K562 (cell line): Measurements from ENCODE around the gene TFEB. TPM values are rescaled to one million over a fixed set of nuclear protein-coding genes. Genes with fewer than 3 reads are reported as not detected.

ENCODE experiments used
- ATAC-seq: fragments of 200-7000 bp; cut with Tn5 transposase; 3 replicates; pipeline ENCODE4 v1.9.1; 2020; ENCODE audit warnings: moderate library complexity
- BruUV-seq: library from RNA; stranded (reverse); fragments of 400-500 nt; replicated peaks from 2 replicates; lab custom pipeline; 2021; lab: Mats Ljungman, UMichigan
- CTCF ChIA-PET: fragments of 300-600 bp; formaldehyde crosslinking; extraction: SDS; loops from one replicate; lab custom pipeline; 2021; ENCODE audit warnings: low intra/inter-chr PET ratio; lab: Yijun Ruan, JAX
- POLR2A ChIA-PET: fragments of 300-600, 350-650 bp; sonication (Branson Sonifier 250); formaldehyde crosslinking; extraction: SDS; loops from one replicate; lab custom pipeline; 2021; ENCODE audit warnings: antibody characterized with exemption, inconsistent platforms; lab: Yijun Ruan, JAX
- DNase-seq, 4 experiments: peaks; one replicate each; pipeline versions ENCODE4 v3.0.0 to v3.0.0-alpha.2; 2011 to 2018; ENCODE audit warnings: low spot score in 3 of 4, mixed read lengths in 3 of 4; ENCODE audit errors: extremely low read depth in 1 of 4
- FAIRE-seq: peaks from 2 replicates; lab custom pipeline; 2011; peaks lifted over from hg19 to GRCh38; lab: Jason Lieb, UNC
- H2AFZ ChIP-seq: 2 replicates; pipeline ENCODE4 v1.6.0; 2011; ENCODE audit warnings: low read depth, low read length, control low read depth, inconsistent platforms
- H3K27ac ChIP-seq: fragments of 200-600 bp; 3 replicates; pipeline ENCODE4 v1.8.0; 2011; ENCODE audit warnings: low read depth, mild to moderate bottlenecking, control low read depth, inconsistent platforms, low read length, moderate library complexity, mixed read lengths; ENCODE audit errors: extremely low read depth
- H3K27me3 ChIP-seq, 2 experiments: fragments of 300-600 bp in 1 of 2; 2 replicates in 1 of 2; 3 replicates in 1 of 2; pipeline versions ENCODE4 v1.6.0 to v1.8.0; 2011; ENCODE audit warnings: inconsistent platforms in 2 of 2, low read length in 2 of 2, mild to moderate bottlenecking in 1 of 2, mixed read lengths in 1 of 2, moderate library complexity in 1 of 2; ENCODE audit not compliant: control insufficient read depth in 2 of 2, insufficient read depth in 2 of 2
- H3K36me3 ChIP-seq: fragments of 300-600 bp; 3 replicates; pipeline ENCODE4 v1.8.0; 2011; ENCODE audit warnings: mild to moderate bottlenecking, low read length, inconsistent platforms; ENCODE audit not compliant: control insufficient read depth, insufficient read depth
- H3K4me1 ChIP-seq, 2 experiments: fragments of 200-600 bp in 1 of 2; replicated peaks in 1 of 2; 2 replicates in 1 of 2; 3 replicates in 1 of 2; pipeline versions ENCODE4 v1.5.1 to v1.8.0; 2011; ENCODE audit warnings: inconsistent platforms in 2 of 2, low read length in 2 of 2, mild to moderate bottlenecking in 1 of 2, mixed read lengths in 1 of 2, moderate library complexity in 1 of 2; ENCODE audit not compliant: control insufficient read depth in 2 of 2, insufficient read depth in 2 of 2
- H3K4me2 ChIP-seq: 2 replicates; pipeline ENCODE4 v1.6.1; 2011; ENCODE audit warnings: low read length, control low read depth, inconsistent platforms, mixed read lengths; ENCODE audit not compliant: insufficient read depth
- H3K4me3 ChIP-seq: fragments of 200-600 bp; sonication (generic), shearing (Covaris generic); 2 replicates; pipeline ENCODE4 v1.5.1; 2016; ENCODE audit warnings: control low read depth, inconsistent platforms
- H3K79me2 ChIP-seq: fragments of 200-600 bp; 3 replicates; pipeline ENCODE4 v1.8.0; 2011; ENCODE audit warnings: low read length, inconsistent platforms; ENCODE audit not compliant: control insufficient read depth, insufficient read depth
- H3K9ac ChIP-seq, 2 experiments: 2 replicates each; pipeline versions ENCODE4 v1.6.0 to v1.6.1; 2011; ENCODE audit warnings: low read depth in 2 of 2, low read length in 2 of 2, control low read depth in 1 of 2, inconsistent platforms in 1 of 2, mild to moderate bottlenecking in 1 of 2, mixed read lengths in 1 of 2; ENCODE audit not compliant: insufficient read depth in 1 of 2
- H3K9me1 ChIP-seq: one replicate; pipeline ENCODE4 v1.6.0; 2011; ENCODE audit warnings: inconsistent platforms, mild to moderate bottlenecking, low read length, moderate library complexity; ENCODE audit not compliant: control insufficient read depth, insufficient read depth
- H3K9me3 ChIP-seq: replicated peaks from 2 replicates; pipeline ENCODE4 v1.5.1; 2011; ENCODE audit warnings: low read depth, low read length, inconsistent platforms; ENCODE audit not compliant: control insufficient read depth, insufficient read depth
- H4K20me1 ChIP-seq: replicated peaks from 2 replicates; pipeline ENCODE4 v1.6.1; 2011; ENCODE audit warnings: low read length, inconsistent platforms, mixed read lengths; ENCODE audit not compliant: control insufficient read depth, insufficient read depth
- BCOR ChIP-seq: fragments of 450-650 bp; IDR thresholded peaks from 2 replicates; pipeline ENCODE4 v1.6.1; 2016
- CAMTA2 ChIP-seq: fragments of 250-450 bp; sonication (Bioruptor Pico); conservative IDR thresholded peaks from 2 replicates; pipeline ENCODE4 v1.5.1; 2022
- CBFA2T2 ChIP-seq: fragments of 450-650 bp; conservative IDR thresholded peaks from 2 replicates; pipeline ENCODE4 v1.6.1; 2017; ENCODE audit warnings: mild to moderate bottlenecking
- CREM ChIP-seq: IDR thresholded peaks from 2 replicates; pipeline ENCODE4 v1.6.1; 2014; ENCODE audit warnings: antibody characterized with exemption, low read depth
- DNMT1 ChIP-seq: fragments of 450-650 bp; IDR thresholded peaks from 2 replicates; pipeline ENCODE4 v1.6.1; 2016; ENCODE audit warnings: antibody characterized with exemption, mild to moderate bottlenecking
- ESRRA ChIP-seq: fragments of 450-650 bp; IDR thresholded peaks from 2 replicates; pipeline ENCODE4 v1.6.1; 2014; ENCODE audit warnings: low read depth, mild to moderate bottlenecking, moderate library complexity, borderline replicate concordance
- HMGN3 ChIP-seq: IDR thresholded peaks from 2 replicates; pipeline ENCODE4 v1.6.1; 2011; ENCODE audit warnings: borderline replicate concordance, low read depth, mild to moderate bottlenecking, mixed read lengths, low read length; ENCODE audit not compliant: insufficient read length; ENCODE audit errors: extremely low read depth
- KAT2B ChIP-seq: IDR thresholded peaks from one replicate; pipeline ENCODE4 v1.6.1; 2012; ENCODE audit warnings: low read depth, mild to moderate bottlenecking, control low read depth, inconsistent platforms, low read length, moderate library complexity
- KDM1A ChIP-seq, 2 experiments: fragments of 450-650 bp; IDR thresholded peaks; 2 replicates each; pipeline ENCODE4 v1.6.1; 2016; ENCODE audit warnings: mild to moderate bottlenecking in 2 of 2
- KLF1 ChIP-seq: fragments of 450-650 bp; IDR thresholded peaks from 2 replicates; pipeline ENCODE4 v1.6.1; 2016; ENCODE audit warnings: missing genetic modification characterization, missing compliant biosample characterization
- NUFIP1 ChIP-seq: fragments of 450-650 bp; IDR thresholded peaks from 2 replicates; pipeline ENCODE4 v1.6.1; 2018; ENCODE audit not compliant: partially characterized antibody
- PML ChIP-seq: IDR thresholded peaks from 2 replicates; pipeline ENCODE4 v1.6.1; 2012; ENCODE audit warnings: low read length, inconsistent platforms
- POLR2B ChIP-seq: fragments of 450-650 bp; IDR thresholded peaks from 2 replicates; pipeline ENCODE4 v1.6.1; 2018; ENCODE audit warnings: low read depth; ENCODE audit not compliant: partially characterized antibody
- PPARD ChIP-seq: fragments of 250-450 bp; sonication (Bioruptor Pico); IDR thresholded peaks from 2 replicates; pipeline ENCODE4 v1.8.0; 2022; ENCODE audit warnings: inconsistent platforms, mild to moderate bottlenecking, moderate library complexity
- RBM25 ChIP-seq: fragments of 200-400 bp; formaldehyde crosslinking; IDR thresholded peaks from 2 replicates; pipeline ENCODE4 v1.6.1; 2018; ENCODE audit warnings: low read length, low read depth, moderate library complexity; ENCODE audit not compliant: severe bottlenecking
- SMARCA4 ChIP-seq: fragments of 450-650 bp; IDR thresholded peaks from 2 replicates; pipeline ENCODE4 v1.6.1; 2016
- SMARCC2 ChIP-seq: fragments of 450-650 bp; IDR thresholded peaks from 2 replicates; pipeline ENCODE4 v1.6.1; 2017; ENCODE audit warnings: antibody characterized with exemption, moderate library complexity, mild to moderate bottlenecking, low read depth
- SRF ChIP-seq, 2 experiments: fragments of 250-450, 450-650 bp in 1 of 2; sonication (Bioruptor Pico) in 1 of 2; sonication (generic) in 1 of 2; formaldehyde crosslinking; IDR thresholded peaks; 2 replicates each; pipeline versions ENCODE4 v1.5.0 to v1.5.1; 2020 to 2022; ENCODE audit warnings: mild to moderate bottlenecking in 1 of 2, missing genetic modification reagents in 1 of 2
- XRCC4 ChIP-seq: IDR thresholded peaks from one replicate; pipeline ENCODE4 v1.6.1; 2011; ENCODE audit not compliant: insufficient read depth, insufficient read length; ENCODE audit errors: extremely low read depth
- ZKSCAN8 ChIP-seq: fragments of 200-800 bp; sonication (Bioruptor generic); IDR thresholded peaks from 2 replicates; pipeline ENCODE4 v1.6.1; 2016; ENCODE audit warnings: missing genetic modification characterization, missing compliant biosample characterization
- ZNF146 ChIP-seq: IDR thresholded peaks from one replicate; pipeline ENCODE4 v1.6.1; 2018; ENCODE audit warnings: missing compliant biosample characterization; ENCODE audit not compliant: unreplicated experiment
- ZNF165 ChIP-seq: fragments of 250-450 bp; sonication (Bioruptor Pico); IDR thresholded peaks from 2 replicates; pipeline ENCODE4 v1.4.0; 2020; ENCODE audit warnings: borderline replicate concordance
- ZNF3 ChIP-seq: fragments of 250-450 bp; sonication (Bioruptor Pico); IDR thresholded peaks from 2 replicates; pipeline ENCODE4 v1.5.0; 2021; ENCODE audit warnings: mild to moderate bottlenecking, moderate library complexity
- ZNF445 ChIP-seq: fragments of 250-450 bp; sonication (Bioruptor Pico); IDR thresholded peaks from 2 replicates; pipeline ENCODE4 v1.4.0; 2020; ENCODE audit warnings: low read depth, mild to moderate bottlenecking, moderate library complexity
- ZNF696 ChIP-seq: fragments of 250-450 bp; sonication (Bioruptor Pico); conservative IDR thresholded peaks from 2 replicates; pipeline ENCODE4 v1.4.0; 2020; ENCODE audit warnings: mild to moderate bottlenecking, moderate library complexity
- WGBS: fragments of 100-300 bp; shearing (Covaris generic); methylation state at CpG from one replicate; pipeline ENCODE4 v1.1.6; 2016; ENCODE audit warnings: low coverage, mixed read lengths; ENCODE audit not compliant: insufficient coverage; ENCODE audit errors: missing lambda C conversion rate; 5-methylcytosine and 5-hydroxymethylcytosine counted together
- in situ Hi-C: fragments of 300-500 bp; cut with MboI; formaldehyde crosslinking; loops from 4 replicates; pipeline ENCODE4 v1.15.0; 2018; ENCODE audit warnings: inconsistent platforms, mixed read lengths
- intact Hi-C: fragments of 100-400 bp; cut with micrococcal nuclease; formaldehyde crosslinking; loops from 2 replicates; pipeline ENCODE4 v1.14.2; 2022
- polyA plus RNA-seq, 8 experiments: library from polyadenylated mRNA; depleted of rRNA in 4 of 8; stranded (reverse) in 5 of 8; unstranded in 3 of 8; fragments of >200 nt; fragmentation: Nextera tagmentation in 2 of 8; fragmentation: Illumina TruSeq in 1 of 8; extraction: Ambion mirVana in 2 of 8; extraction: Trizol in 1 of 8; gene quantifications; 2 replicates each; pipeline versions ENCODE4 v1.2.1 to v1.2.3, GENCODE V29; 2011 to 2014; ENCODE audit warnings: inconsistent platforms in 1 of 8, missing spikeins in 1 of 8
- total RNA-seq, 7 experiments: library from RNA; depleted of rRNA in 6 of 7; stranded (reverse); fragments of >200 nt in 6 of 7; fragmentation: Illumina TruSeq in 2 of 7; extraction: Trizol in 2 of 7; gene quantifications; 2 replicates each; pipeline versions ENCODE4 v1.2.1 to v1.2.3, GENCODE V29; 2011 to 2021; ENCODE audit warnings: low replicate concordance in 1 of 7

The TFEB gene
- total and polyA plus RNA-seq, 9 of the 15 experiments (the other 6 are each of a cell fraction or from before 2014, with no cell fraction given): 0.04 to 4.7 (median 2.0) TPM

DNA sequence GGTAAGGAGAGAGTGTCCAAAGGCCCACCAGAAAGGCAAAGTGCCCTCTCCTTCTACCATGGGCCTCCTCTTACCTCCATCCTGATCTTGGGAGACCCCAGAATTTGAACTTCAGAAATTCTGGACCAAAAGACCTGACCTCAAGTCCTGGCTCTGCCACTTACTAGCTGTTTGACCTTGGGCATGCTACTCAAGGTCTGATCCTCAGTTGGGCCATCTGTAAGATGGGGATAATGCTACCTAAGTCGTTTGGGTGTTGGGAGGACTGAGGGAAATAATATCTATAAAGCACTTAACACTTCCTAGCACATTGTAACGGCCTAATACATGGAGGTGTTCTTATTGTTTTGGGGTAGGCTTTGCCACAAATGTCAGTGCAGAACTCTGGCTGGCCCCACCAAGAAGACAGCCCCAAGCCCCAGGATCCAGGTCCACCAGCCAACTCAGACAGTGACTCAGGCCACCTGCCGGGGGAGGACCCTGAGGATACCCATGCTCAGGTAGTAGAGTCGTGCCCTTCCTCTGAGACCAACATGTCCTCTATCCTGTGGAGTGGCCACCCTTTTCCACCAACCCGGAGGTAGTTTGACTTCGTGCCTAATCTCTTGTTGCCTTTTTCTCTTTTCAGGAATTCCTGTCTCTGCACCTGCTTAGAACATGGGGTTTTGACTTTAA is 47.8 kb upstream of the TFEB start:
- Histone ChIP-seq H3K27me3 (no peaks in the 10 kb centered on the region), H3K9me1 (no peaks in the 10 kb centered on the region), H3K4me2 (no peak overlapping the region), H3K79me2 (peaks cover 28% of the 10 kb centered on the region), H3K36me3 (no peaks in the 10 kb centered on the region; the same call in 2 of the 3 replicates), H2AFZ (no peak overlapping the region), H3K4me3 (no peak overlapping the region), H3K4me1 (peaks cover 29 to 43% of the 10 kb centered on the region in 2 experiments), H3K27ac (no peak overlapping the region), H3K9ac (no peak overlapping the region), H3K9me3 (no peaks in the 10 kb centered on the region), H4K20me1 (no peaks in the 10 kb centered on the region)
- no peak for FAIRE-seq
- no peak for ATAC-seq
- CTCF ChIA-PET: interaction anchor here (0.5 to 1.5 kb wide), 3 partner anchors 181 to 274 kb away, joined by 3 read pairs; no protein-coding TSS in a partner anchor
- POLR2A ChIA-PET: interaction anchor here (0.6 to 2.2 kb wide), 3 partner anchors 85 to 261 kb away, joined by 3 to 10 read pairs (median 3); no protein-coding TSS in a partner anchor
- in situ Hi-C loops (loop anchor here (10.0 kb wide), 1 partner anchor 442 kb away; no protein-coding TSS in a partner anchor), intact Hi-C loops (loop anchor here (5.0 kb wide), 2 partner anchors 434 to 1094 kb away; partner anchors contain the start of genes MRPS10 and RPL7L1)
- DNase-seq: no peak
- 43% methylated on average over 6 of the region's 6 CpGs for WGBS
- no TSS peak for BruUV-seq
- TF ChIP-seq XRCC4 (no peak), ESRRA (peak; percentile 92), NUFIP1 (no peak), CBFA2T2 (no peak), ZKSCAN8 (CRISPR knock-in tag) (no peak), PML (no peak), ZNF696 (CRISPR knock-in tag) (no peak), ZNF445 (CRISPR knock-in tag) (no peak), DNMT1 (no peak), KAT2B (no peak), KLF1 (tag) (no peak), SRF (CRISPR knock-in tag; IDR thresholded peaks at IDR 0.05) (no peak), CREM (no peak), KDM1A (IDR thresholded peaks at IDR 0.05) (peak in 1 of 2 experiments; percentile 67; a peak in 1 of 4 replicates), ZNF165 (CRISPR knock-in tag) (no peak), POLR2B (no peak), CAMTA2 (CRISPR knock-in tag) (no peak), ZNF146 (CRISPR knock-in tag) (no peak), SMARCA4 (no peak), HMGN3 (no peak), RBM25 (peak; percentile 86), SMARCC2 (no peak), PPARD (CRISPR knock-in tag) (no peak), BCOR (peak; percentile 83), ZNF3 (CRISPR knock-in tag) (no peak)
